BE2C (cell line): Measurements from ENCODE around the gene P3H4.

Experiments used
- DNase-seq: peaks from one replicate; pipeline ENCODE4 v3.0.0-alpha.2; 2020
- H3K27me3 ChIP-seq: fragments of 250-450 bp; sonication (Bioruptor Pico); 2 replicates; pipeline ENCODE4 v1.5.1; 2020; ENCODE audit warnings: mild to moderate bottlenecking
- H3K36me3 ChIP-seq: fragments of 250-450 bp; sonication (Bioruptor Pico); 2 replicates; pipeline ENCODE4 v1.5.1; 2020; ENCODE audit warnings: mild to moderate bottlenecking
- H3K4me1 ChIP-seq: fragments of 250-450 bp; sonication (Bioruptor Pico); 2 replicates; pipeline ENCODE4 v1.5.1; 2020
- H3K4me3 ChIP-seq: 2 replicates; pipeline ENCODE4 v1.5.1; 2011; ENCODE audit warnings: low read depth, low read length
- H3K9me3 ChIP-seq: fragments of 250-450 bp; sonication (Bioruptor Pico); 2 replicates; pipeline ENCODE4 v1.5.1; 2020
- CTCF ChIP-seq: IDR thresholded peaks from 2 replicates; pipeline ENCODE4 v1.5.1; 2012; ENCODE audit warnings: mild to moderate bottlenecking, low read depth, low read length

P3H4 gene

GRCh38 chr17:41767324-41768042 lies 44.3 kb downstream of the P3H4 start:
- Histone ChIP-seq H3K4me3 (no peak overlapping the region), H3K36me3 (peaks cover 28% of the 10 kb centered on the region), H3K4me1 (peaks cover 1% of the 10 kb centered on the region)

GRCh38 chr17:41766135-41766534 lies 45.6 kb downstream of the P3H4 start:
- Histone ChIP-seq H3K4me3 (no peak overlapping the region), H3K4me1 (no peaks in the 10 kb centered on the region), H3K36me3 (peaks cover 28% of the 10 kb centered on the region), H3K27me3 (no peaks in the 10 kb centered on the region), H3K9me3 (no peaks in the 10 kb centered on the region)
- no peak for DNase-seq
- no peak for TF ChIP-seq CTCF

More at GRCh38 chr17:41767324-41768042, 44.3 kb downstream of the P3H4 start:
- Histone ChIP-seq H3K9me3 (no peaks in the 10 kb centered on the region), H3K27me3 (no peaks in the 10 kb centered on the region)
- TF ChIP-seq CTCF, result no peak
- DNase-seq, result no peak

GRCh38 chr17:41763327-41763726 lies 48.4 kb downstream of the P3H4 start:
- TF ChIP-seq CTCF, result no peak
- no peak for DNase-seq
- peaks cover 21% of the 10 kb centered on the region for H3K36me3 ChIP-seq

GRCh38 chr17:41762841-41763240 lies 48.9 kb downstream of the P3H4 start:
- no peak for DNase-seq
- no peaks in the 10 kb centered on the region for H3K27me3 ChIP-seq
- no peaks in the 10 kb centered on the region for H3K4me1 ChIP-seq
- no peak for TF ChIP-seq CTCF
- H3K9me3 ChIP-seq, result no peaks in the 10 kb centered on the region
- H3K4me3 ChIP-seq, result no peak overlapping the region
- H3K36me3 ChIP-seq, result peaks cover 19% of the 10 kb centered on the region

More at GRCh38 chr17:41763327-41763726, 48.4 kb downstream of the P3H4 start:
- Histone ChIP-seq H3K4me3 (no peak overlapping the region), H3K9me3 (no peaks in the 10 kb centered on the region), H3K27me3 (no peaks in the 10 kb centered on the region), H3K4me1 (no peaks in the 10 kb centered on the region)

- peaks cover 16% of the 10 kb centered on the region for H3K36me3 ChIP-seq
- no peak for TF ChIP-seq CTCF
- DNase-seq, result no peak
- H3K4me1 ChIP-seq, result no peaks in the 10 kb centered on the region
- H3K4me3 ChIP-seq, result no peak overlapping the region
- H3K9me3 ChIP-seq, result no peaks in the 10 kb centered on the region
- no peaks in the 10 kb centered on the region for H3K27me3 ChIP-seq
Observed at GRCh38 chr17:41762391-41762790, 49.4 kb downstream of the P3H4 start.

GRCh38 chr17:41760878-41761277 lies 50.9 kb downstream of the P3H4 start:
- no peaks in the 10 kb centered on the region for H3K9me3 ChIP-seq
- no peaks in the 10 kb centered on the region for H3K27me3 ChIP-seq
- H3K36me3 ChIP-seq, result peaks cover 22% of the 10 kb centered on the region
- H3K4me3 ChIP-seq, result no peak overlapping the region
- DNase-seq, result no peak
- no peaks in the 10 kb centered on the region for H3K4me1 ChIP-seq
- TF ChIP-seq CTCF, result no peak
